NCI-H1092 treated with DMSO at 0.1 percent for 48 hours (cell line): Measurements from ENCODE around the gene CYP2C9.
A peak's percentile ranks its signal among the peaks of the same experiment; 100 is the strongest.
"Not testable (repeated sequence)": the region's sequence is repeated elsewhere in the genome, so short reads cannot be mapped to it uniquely, and the experiment has no call there.

Experiments
- DNase-seq: peaks from one replicate; lab custom pipeline; 2025; lab: John Stamatoyannopoulos, UW

CYP2C9 gene

GRCh38 chr10:94938383-94938782, at the start of gene CYP2C9:
Gene CYP2C9, plus strand, starts transcription at chr10:94938658. Its CDS starts 25 bp downstream, at chr10:94938683.
- DNase-seq = no peak

GRCh38 chr10:94889123-94889522, 49.3 kb upstream of the CYP2C9 start:
- DNase-seq = no peak

- DNase-seq = no peak
These were observed 48.0 kb upstream of the CYP2C9 start for GRCh38 chr10:94890264-94891022.

DNA sequence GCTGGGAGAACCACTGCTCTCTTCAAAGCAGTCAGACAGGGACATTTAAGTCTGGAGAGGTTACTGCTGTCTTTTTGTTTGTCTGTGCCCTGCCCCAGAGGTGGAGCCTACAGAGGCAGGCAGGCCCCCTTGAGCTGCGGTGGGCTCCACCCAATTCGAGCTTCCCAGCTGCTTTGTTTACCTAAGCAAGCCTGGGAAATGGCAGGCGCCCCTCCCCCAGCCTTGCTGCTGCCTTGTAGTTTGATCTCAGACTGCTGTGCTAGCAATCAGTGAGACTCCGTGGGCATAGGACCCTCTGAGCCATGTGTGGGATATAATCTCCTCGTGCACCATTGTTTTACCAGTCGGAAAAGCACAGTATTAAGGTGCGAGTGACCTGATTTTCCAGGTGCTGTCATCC, 40.0 kb upstream of the CYP2C9 start:
- not testable (repeated sequence) for DNase-seq

- no peak for DNase-seq
These were observed 36.4 kb upstream of the CYP2C9 start for GRCh38 chr10:94902080-94902479.

- no peak for DNase-seq
These were observed 35.9 kb upstream of the CYP2C9 start for GRCh38 chr10:94902570-94902969.

- not testable (repeated sequence) for DNase-seq
These were observed 33.8 kb upstream of the CYP2C9 start for GRCh38 chr10:94904506-94905148.

DNA sequence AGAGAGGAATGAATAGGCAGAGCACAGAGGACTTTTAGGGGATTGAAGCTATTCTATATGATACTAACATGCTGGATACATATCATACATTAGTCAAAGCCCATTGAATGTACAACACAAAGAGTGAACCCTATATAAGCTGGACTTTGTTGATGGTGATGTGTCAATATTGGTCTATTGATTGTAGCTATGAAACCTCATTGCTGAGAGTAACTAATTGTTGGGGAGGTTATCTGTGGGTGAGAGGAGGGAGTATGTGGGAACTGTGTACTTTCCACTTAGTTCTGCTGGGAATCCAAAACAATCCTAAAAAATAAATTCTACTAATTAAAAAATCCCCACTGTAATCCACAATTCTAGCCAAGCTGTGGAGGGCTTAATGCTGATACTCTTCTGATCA, 22.0 kb upstream of the CYP2C9 start:
- no peak for DNase-seq

GRCh38 chr10:94936721-94937120, 1.7 kb upstream of the CYP2C9 start:
- DNase-seq = no peak

DNA sequence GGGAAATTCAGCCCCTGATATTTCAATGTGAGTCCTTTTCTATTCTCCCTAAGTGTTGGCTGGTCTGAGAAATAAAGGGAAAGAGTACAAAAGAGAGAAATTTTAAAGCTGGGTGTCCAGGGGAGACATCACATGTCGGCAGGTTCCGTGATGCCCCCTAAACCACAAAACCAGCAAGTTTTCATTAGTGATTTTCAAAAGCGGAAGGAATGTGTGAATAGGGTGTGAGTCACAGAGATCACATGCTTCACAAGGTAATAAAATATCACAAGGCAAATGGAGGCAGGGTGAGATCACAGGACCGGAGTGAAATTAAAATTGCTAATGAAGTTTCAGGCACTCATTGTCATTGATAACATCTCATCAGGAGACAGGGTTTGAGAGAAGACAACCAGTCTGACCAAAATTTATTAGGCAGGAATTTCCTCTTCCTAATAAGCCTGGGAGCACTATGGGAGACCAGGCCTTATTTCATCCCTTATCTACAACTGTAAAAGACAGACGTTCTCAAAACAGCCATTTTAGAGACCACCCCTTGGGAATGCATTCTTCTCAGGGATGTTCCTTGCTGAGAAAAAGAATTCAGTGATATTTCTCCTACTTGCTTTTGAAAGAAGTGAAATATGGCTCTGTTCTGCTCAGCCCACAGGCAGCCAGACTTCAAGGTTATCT, 5.1 kb downstream of the CYP2C9 start:
- DNase-seq = not testable (repeated sequence)

GRCh38 chr10:94946181-94946580, 7.7 kb downstream of the CYP2C9 start:
- not testable (repeated sequence) for DNase-seq

DNA sequence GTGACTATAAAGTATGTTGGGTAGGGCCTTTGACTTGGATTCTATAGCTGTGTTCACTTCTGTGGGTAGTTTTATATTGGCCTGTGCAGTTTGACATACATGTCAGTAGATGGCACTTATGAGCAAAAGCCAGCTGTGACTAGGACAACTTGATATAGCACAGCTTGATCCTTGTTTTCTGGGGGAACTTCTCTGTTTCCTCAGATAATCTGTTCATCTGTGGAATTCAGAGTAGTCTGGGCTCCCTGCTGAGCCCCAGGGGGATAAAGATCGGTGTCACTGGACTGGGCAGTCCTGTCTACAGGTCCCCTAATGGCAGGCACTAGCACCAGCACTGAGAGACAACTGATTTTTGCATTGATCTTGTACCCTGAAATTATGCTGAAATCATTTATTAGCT, 25.4 kb downstream of the CYP2C9 start:
- peak; percentile 22 for DNase-seq

DNA sequence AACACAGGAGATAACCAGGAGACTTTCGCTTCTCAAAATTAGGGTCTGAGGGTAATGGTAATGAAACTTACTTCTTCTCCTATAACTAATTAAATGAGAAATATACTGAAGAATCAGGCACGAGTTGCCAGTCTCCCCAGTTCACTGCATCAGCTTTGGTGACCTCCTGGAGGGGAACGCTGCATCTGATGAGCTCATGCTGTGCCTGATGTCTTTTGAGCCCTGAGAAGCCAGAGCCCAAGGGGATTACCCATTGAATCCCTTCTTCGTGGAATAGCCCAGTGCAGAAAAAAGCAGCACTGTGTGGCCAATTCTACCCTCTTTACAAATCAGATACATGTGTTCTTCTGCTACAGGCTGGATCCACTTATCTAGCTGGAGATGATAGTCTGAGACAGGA, 45.1 kb downstream of the CYP2C9 start:
- DNase-seq = no peak

DNA sequence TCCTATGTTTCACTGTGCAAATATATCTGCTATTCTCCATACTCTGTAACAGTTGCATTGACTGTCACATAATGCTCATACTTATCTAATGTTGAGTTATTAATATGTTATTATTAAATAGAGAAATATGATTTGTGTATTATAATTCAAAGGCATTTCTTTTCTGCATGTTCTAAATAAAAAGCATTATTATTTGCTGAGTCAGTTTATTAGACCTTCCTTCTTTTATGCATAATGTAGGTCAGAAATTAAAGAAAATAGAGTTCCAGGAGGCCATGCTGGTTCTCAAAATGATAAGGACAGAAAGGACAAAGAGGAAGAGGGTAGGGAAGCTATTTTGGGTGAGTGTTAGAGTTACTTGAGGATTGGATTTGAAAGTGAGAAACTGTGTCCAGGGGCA, 50.7 kb downstream of the CYP2C9 start:
- no peak for DNase-seq

GRCh38 chr10:94991243-94991888, 52.9 kb downstream of the CYP2C9 start:
- DNase-seq = no peak

DNA sequence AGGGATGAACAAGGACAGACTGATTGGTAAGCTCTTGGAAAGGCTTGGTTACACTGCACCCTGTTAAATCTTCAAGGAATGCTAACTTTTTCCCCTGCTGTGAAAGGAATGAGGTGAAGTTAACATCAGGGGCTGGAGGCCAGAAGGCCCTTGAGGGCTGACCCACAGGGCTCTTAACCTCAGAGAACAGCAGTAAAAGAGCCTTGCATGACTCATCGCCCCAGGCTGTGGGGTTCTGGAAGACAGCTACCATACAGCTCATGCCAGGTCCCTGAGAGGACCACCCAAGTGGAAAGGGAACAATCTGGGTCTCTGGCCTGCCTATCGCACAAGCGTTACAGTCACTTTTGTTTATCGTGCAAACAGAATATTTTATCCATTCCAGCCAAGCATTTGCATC, 54.4 kb downstream of the CYP2C9 start:
- DNase-seq = no peak

- no peak for DNase-seq
These were observed 59.3 kb downstream of the CYP2C9 start for GRCh38 chr10:94997741-94998174.

DNA sequence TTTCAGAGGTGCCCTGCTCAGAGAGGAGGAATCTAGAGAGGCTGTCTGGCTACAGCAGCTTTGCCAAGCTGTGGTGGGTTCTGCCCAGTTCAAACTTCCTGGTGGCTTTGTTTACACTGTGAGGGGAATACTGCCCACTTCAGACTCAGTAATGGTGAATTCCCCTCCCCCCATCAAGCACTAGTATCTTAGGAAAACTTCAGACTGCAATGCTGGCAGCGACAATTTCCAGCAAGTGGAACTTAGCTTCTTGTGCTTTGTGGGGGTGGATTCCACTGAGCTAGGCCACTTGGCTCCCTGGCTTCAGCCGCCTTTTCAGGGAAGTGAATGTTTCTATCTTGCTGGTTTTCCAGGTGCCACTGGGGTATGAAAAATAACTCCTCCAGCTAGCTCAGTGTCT, 88.0 kb downstream of the CYP2C9 start:
- DNase-seq = no peak

DNA sequence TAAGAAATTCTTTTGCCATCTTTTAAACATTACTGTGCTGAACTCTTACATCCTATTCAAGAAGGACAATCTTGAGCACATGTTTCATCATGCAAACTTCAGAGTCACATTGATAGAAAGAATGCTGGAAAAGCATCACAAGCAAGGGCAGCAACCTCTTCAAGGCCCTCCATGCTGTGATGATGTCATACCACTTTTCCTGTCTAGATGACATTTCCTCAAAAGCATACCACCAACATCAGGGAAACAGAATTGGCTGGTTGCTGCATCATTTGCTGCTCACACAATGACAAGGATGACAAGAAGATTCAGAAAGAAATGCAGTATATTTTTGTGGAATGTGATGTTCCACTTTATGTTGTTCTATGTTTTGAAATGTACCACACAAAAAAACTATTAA, 93.2 kb downstream of the CYP2C9 start:
- no peak for DNase-seq

GRCh38 chr10:95034401-95034800, 95.9 kb downstream of the CYP2C9 start:
- DNase-seq = no peak

DNA sequence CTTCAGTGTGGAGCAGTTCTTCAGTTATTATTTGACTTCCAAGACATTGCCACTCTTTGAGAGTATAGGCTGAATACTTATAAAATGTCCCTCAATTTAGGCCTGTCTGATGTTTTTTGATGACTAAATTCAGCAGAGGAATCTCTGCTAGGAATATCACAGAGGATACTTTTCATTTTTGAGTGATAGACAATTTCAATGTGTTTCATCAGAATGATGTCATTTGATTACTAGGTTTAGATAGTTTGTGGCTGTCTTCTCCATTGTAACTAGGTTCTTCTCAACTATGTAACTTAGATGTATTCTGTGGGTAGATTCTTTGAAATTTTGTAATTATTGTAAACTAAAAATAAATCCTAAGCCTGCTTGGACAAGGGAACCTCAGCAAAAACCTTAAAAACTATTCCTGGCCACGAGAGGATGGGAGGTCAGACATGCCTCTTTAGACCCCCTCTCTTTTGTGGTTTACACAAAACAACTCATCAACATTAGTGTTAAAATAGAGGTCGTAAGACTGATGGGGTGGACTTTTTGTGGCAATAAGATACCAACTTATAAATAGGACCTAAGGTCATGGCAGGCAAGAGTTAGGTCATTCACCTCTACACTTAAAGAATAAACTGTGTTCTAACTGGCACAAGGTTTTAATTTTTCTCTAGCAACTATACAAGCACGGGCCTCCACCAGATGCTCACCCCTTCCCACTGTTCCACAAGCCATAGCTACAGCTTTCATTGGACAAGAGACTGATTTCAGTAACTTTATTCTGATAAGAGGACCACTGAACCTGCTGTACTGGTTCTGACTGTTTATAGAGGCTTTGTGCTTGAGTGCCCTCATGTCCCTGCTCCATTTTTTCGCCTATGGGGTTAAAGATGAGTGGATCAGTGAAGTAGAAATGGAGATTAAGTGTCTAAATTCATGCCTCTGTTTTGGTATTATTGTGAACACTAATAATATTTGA, 97.2 kb downstream of the CYP2C9 start:
- DNase-seq = no peak
